Nephron progenitor cell (in vitro differentiated cells): ENCODE measurements around the gene CCDC157.
A peak's percentile ranks its signal among the peaks of the same experiment; 100 is the strongest.

Experiments used
- DNase-seq: peaks from one replicate; pipeline ENCODE4 v3.0.0; 2021
- H3K27ac Mint-ChIP-seq: 2 replicates; pipeline ENCODE4 v1.8.0; 2021; ENCODE audit warnings: mild to moderate bottlenecking, moderate library complexity, mixed read lengths
- H3K27me3 Mint-ChIP-seq: 2 replicates; pipeline ENCODE4 v1.8.0; 2021; ENCODE audit warnings: mild to moderate bottlenecking, low read depth, mixed read lengths; ENCODE audit not compliant: poor library complexity
- H3K36me3 Mint-ChIP-seq: 2 replicates; pipeline ENCODE4 v1.8.0; 2021; ENCODE audit warnings: low read depth, mixed read lengths
- H3K4me1 Mint-ChIP-seq: 2 replicates; pipeline ENCODE4 v1.8.0; 2021; ENCODE audit warnings: mixed read lengths
- H3K4me3 Mint-ChIP-seq: 2 replicates; pipeline ENCODE4 v1.8.0; 2021; ENCODE audit warnings: mild to moderate bottlenecking, moderate library complexity, mixed read lengths
- H3K9me3 Mint-ChIP-seq: 2 replicates; pipeline ENCODE4 v1.8.0; 2021; ENCODE audit warnings: mild to moderate bottlenecking, moderate library complexity, mixed read lengths
- CTCF ChIP-seq: fragments of 200-600 bp; sonication (generic); IDR thresholded peaks from 2 replicates; pipeline ENCODE4 v1.5.0; 2021; ENCODE audit warnings: antibody characterized with exemption

CCDC157 gene

DNA sequence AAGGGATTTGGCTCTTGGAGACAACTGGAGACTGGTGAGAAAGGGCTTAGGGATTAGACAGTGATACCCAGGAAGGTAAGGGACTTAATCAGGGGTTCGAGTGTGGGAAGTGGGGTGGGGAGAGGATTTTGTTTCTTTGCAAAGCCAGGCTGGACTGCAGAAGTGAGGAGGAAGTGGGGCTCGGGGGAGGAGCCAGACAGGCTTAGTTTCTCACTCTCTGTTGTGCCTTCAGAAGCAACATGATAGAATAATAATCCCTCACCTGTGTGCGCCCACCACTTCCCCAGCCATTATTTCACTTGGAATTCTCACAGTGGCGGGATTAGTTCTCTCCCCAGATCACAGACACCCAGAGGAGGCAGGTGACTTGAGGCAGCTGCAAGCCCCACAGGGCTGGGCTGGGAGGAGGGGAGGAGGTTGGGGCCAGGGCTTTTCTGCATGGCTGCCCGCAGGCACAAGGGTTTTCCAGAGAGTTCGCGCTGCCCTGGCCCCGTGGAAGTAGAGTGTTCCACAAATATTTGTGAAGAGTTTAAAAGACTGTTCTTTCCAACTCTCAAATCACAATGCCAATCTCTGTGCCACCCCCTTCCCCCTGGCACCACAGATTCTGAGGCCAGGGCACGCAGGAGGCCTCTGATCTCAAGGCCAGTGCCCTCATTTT is 36.0 kb downstream of the CCDC157 start:
- peak overlapping the region; percentile 39 for H3K27ac Mint-ChIP-seq
- peak overlapping the region; percentile 47 for H3K4me3 Mint-ChIP-seq
- H3K27me3 Mint-ChIP-seq: peaks cover 26% of the 10 kb centered on the region
- peak; percentile 46 for DNase-seq
- H3K36me3 Mint-ChIP-seq: no peaks in the 10 kb centered on the region
- TF ChIP-seq CTCF: no peak
- peaks cover 45% of the 10 kb centered on the region for H3K4me1 Mint-ChIP-seq
- H3K9me3 Mint-ChIP-seq: peaks cover 23% of the 10 kb centered on the region

GRCh38 chr22:30393322-30393680 is 36.5 kb downstream of the CCDC157 start:
- H3K27ac Mint-ChIP-seq: no peak overlapping the region
- H3K9me3 Mint-ChIP-seq: peaks cover 23% of the 10 kb centered on the region
- TF ChIP-seq CTCF: no peak
- DNase-seq: no peak
- peaks cover 50% of the 10 kb centered on the region for H3K4me1 Mint-ChIP-seq
- no peak overlapping the region for H3K4me3 Mint-ChIP-seq
- H3K36me3 Mint-ChIP-seq: no peaks in the 10 kb centered on the region
- peaks cover 32% of the 10 kb centered on the region for H3K27me3 Mint-ChIP-seq

- H3K36me3 Mint-ChIP-seq: no peaks in the 10 kb centered on the region
- no peak overlapping the region for H3K27ac Mint-ChIP-seq
- no peak overlapping the region for H3K4me3 Mint-ChIP-seq
- TF ChIP-seq CTCF: no peak
- H3K27me3 Mint-ChIP-seq: peaks cover 36% of the 10 kb centered on the region
- no peak for DNase-seq
- H3K4me1 Mint-ChIP-seq: peaks cover 55% of the 10 kb centered on the region
- peaks cover 23% of the 10 kb centered on the region for H3K9me3 Mint-ChIP-seq
Observed at GRCh38 chr22:30393885-30394284, 37.1 kb downstream of the CCDC157 start.

DNA sequence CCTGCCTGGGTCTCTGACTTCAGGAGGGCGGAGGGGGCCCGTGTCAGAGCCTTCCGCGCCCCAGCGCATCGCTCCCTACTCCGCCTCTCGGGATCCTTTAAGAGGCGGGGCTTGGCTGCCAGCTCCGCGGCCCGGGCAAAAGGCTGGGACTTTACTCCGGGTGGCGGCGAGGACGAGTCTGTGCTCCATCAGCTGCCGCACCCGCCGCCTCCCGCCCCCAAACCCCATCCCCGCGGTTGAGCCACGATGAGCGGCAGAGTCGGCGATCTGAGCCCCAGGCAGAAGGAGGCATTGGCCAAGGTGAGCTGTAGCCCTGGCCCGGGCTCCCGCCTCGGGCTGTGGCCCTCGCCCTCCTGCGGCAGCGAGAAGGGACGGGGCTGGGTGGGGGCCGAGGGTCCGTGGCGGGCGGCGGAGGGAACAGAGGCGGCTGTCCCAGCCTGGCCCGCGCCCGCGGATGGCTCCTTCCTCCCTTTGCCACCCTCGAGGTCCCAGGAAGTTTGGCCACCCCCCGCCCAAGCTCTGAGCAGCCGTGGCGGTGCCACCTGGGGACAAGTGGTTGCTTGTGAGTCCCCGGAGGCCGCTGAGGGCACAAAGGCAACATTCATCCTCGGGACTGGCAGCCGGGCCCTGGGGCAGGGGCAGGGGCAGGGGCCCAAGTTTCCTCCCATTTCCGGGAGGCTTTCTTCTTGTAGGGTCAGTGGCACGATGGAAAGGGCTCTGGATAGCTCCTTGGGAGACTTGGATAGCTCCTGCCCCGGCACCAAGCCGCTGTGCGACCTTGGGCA is 40.3 kb downstream of the CCDC157 start, which contains the start of gene SEC14L2:
TSS of gene SEC14L2 (plus strand) at position 148 of the 785 bp plus-strand sequence. CDS start at position 247, 99 bp downstream.
- Mint-ChIP-seq H3K36me3 (no peaks in the 10 kb centered on the region), H3K4me1 (peaks cover 60% of the 10 kb centered on the region), H3K27me3 (peaks cover 36% of the 10 kb centered on the region), H3K9me3 (no peaks in the 10 kb centered on the region), H3K27ac (no peak within 1 kb of the TSS), H3K4me3 (peak within 1 kb of the TSS; percentile 84)
- TF ChIP-seq CTCF: no peak
- DNase-seq: peak; percentile 76

DNA sequence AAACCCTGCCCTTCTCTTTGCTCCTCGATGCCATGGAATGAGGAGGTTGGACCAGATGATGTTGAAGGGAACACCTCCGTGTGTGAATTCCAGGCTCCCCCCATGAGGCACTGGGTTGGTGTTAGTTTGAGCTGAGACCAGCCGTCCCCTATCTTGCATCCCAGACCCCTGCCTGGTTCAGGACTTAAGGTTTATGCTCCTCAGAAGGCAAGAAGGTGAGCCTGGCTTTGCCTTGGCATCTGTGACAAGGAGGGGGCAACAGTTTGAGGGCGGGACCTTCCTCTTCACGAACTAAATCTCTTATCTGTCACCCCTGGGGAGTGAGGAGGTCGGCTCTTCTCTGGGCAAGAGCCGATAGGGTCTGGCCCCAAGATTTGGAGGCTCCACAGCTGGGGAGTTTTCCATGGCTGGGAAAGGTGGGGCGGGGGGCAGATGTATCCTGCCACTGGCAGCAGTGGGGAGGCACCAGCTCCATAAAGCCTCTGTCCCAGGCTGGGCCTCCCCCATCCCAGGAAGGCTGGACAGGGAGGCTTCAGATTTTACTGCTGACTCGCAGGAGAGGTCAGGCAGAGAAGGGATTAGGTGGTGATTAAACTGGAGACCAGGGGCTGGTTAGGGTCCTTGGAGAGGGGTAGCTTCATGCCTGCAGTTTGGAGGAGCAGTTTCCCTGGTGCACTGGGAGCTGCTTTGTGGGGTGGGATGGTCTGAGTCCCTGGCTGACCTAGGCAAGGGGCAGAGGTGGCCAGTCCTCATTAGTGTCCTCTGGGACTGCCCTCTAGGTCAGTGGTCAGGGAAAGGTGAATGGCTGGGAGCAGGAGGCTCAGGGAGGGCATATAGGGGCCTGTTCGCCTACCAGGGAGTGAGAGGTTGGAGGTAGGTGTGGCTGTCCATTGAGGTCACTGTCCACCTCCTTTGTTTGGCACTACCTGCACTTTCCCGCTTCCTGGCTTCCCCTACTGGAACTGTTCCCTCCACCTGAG is 41.1 kb downstream of the CCDC157 start:
- Mint-ChIP-seq H3K36me3 (no peaks in the 10 kb centered on the region), H3K4me3 (peak overlapping the region; percentile 84), H3K27me3 (peaks cover 36% of the 10 kb centered on the region), H3K4me1 (peaks cover 54% of the 10 kb centered on the region), H3K27ac (no peak overlapping the region), H3K9me3 (no peaks in the 10 kb centered on the region)
- no peak for TF ChIP-seq CTCF
- DNase-seq: no peak
